Cardiac septum (tissue), 1 donor: ENCODE measurements around the gene ABHD12B. TPM values are rescaled to one million over a fixed set of nuclear protein-coding genes. Genes with fewer than 3 reads are reported as not detected.

ENCODE experiments used
- DNase-seq: peaks from one replicate; pipeline ENCODE4 v3.0.0-alpha.2; 2020; ENCODE audit warnings: low spot score
- intact Hi-C: fragments of 100-400 bp; cut with DNase I; formaldehyde crosslinking; loops from one replicate; pipeline ENCODE4 v1.14.0; 2022
- total RNA-seq: library from RNA; stranded (reverse); fragmentation: NEBNext Ultra II Directional; extraction: Animal tissue kit (Norgen Biotek cat#: 25700); gene quantifications from one replicate; pipeline ENCODE4 v1.2.1, GENCODE V29; 2021
- donor health status: DM: no; HTN: no; CAD: no.

Gene ABHD12B
- total RNA-seq, 1 donor from 2014 or later = not detected

DNA sequence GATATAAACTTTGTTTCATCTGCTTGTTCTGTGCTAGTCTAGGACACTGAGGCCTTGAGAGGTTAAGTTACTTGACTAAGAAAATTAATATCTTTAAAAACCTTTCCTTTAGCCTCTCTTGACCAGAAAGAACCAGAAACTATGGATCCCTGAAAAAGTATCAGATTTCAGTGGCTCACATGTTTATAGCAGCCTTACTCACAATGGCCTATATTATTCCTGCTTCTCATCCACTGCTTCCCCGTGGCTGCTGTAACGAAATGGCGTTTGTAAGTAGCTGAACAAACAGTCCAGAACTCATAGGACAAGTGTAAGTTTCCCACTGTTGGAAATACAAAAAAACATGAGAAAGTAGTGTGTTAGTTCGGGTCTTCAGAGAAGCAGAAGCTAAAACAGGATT is 75.6 kb downstream of the ABHD12B start:
- intact Hi-C loops = no loop called here
- DNase-seq = no peak

DNA sequence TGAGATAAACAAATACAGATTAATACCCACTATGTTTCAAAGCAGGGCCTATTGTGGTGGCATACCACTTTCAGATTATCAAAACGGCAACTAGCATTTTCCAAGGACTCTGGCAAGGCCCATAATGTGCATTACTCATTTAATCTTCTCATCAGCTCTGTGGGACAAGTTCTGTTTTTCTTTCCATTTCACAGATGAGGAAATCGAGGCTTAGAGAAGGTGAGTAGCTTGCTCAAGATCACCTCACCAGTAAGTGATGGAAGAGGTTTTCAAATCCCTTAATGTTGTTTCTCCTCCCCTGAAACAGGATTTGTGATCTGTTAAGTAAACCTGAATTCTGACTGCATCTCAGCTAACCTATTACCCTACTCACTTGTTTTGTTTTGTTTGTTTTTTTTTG is 76.4 kb downstream of the ABHD12B start:
- intact Hi-C loops = no loop called here
- no peak for DNase-seq

GRCh38 chr14:50951032-50951431 is 79.2 kb downstream of the ABHD12B start:
- no peak for DNase-seq
- intact Hi-C loops = loop anchor here (5.0 to 10.0 kb wide), 2 partner anchors 144 to 271 kb away; partner anchors contain the start of gene TRIM9

DNA sequence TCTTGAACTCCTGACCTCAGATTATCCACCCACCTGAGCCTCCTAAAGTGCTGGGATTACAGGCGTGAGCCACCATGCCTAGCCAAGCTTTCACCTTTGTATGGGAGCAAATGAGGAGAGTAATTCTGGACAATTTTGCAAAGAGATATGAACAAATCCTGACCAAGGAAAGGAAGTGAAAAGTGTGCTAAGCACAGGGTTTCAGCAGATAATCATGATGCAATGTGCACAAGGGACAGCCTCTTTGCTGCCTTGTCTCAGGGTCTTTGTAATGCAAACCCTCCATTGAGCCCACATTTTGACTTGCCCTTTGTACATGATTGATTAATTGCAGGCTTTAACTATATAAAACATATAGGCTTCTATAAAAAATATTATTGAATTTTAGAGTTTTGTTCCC is 81.6 kb downstream of the ABHD12B start:
- no peak for DNase-seq
- intact Hi-C loops = loop anchor here (5.0 to 10.0 kb wide), 2 partner anchors 141 to 269 kb away; partner anchors contain the start of gene TRIM9

Other genes with a start within 250 kb of the ABHD12B start
- gene SAV1, start 203.7 kb upstream of the ABHD12B start, total RNA-seq = 25.3 TPM
- gene NIN, start 40.9 kb upstream of the ABHD12B start, total RNA-seq = 59.2 TPM
- gene PYGL, start 72.4 kb downstream of the ABHD12B start, total RNA-seq = 11.1 TPM
- 1.5 TPM for gene TRIM9, start 223.1 kb downstream of the ABHD12B start, total RNA-seq